Cerebellar cortex (tissue), 1 donor: ENCODE results near the gene FABP3.

Experiments
- DNase-seq: peaks from one replicate; pipeline ENCODE4 v3.0.0-alpha.2; 2015; ENCODE audit warnings: low spot score

Gene FABP3

DNA sequence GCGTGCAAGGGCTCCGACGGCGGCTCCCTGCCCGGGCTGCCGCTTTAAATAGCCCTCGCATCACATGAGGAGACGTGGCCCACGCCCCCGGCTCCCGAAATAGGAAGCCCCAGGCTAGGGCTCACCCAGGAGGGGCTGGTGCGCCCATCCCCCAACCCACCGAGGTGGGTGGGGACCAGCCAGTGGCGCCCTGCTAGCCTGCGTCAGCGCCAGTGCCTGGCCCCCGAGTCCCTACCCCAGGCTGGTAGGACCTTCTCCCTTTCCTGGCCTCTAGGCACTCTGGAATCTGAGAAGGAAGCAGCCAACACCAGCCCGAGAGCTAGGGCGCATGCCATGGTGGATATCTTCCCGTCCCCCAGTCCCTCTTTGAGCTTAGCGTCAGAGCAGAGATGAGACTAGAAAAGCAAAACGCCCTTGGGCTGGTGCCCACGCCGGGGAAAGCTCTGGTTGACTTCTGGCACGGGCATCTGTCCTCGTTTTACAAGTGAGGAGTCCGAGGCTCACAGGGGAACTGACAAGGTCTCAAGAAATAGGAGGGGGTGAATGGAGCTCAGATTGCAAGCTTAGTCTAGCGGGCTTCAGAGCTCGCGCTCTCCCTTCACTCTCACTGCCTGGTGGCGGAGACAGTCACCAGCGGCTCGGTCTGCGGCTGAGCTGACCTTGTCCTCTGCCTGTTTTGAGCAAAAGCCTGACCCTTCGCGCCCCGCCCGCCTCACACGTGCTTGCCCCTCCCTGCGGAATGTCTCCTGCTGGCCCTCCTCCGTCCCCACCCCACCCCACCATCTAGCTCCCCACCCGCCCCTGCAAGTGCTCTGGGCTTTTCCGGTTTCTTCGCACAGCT is at the start of gene FABP3:
Gene FABP3, minus strand, starts transcription at position 21 of the 841 bp plus-strand sequence. CDS start 62 bp downstream, outside the sequence.
- DNase-seq, result peak; percentile 73

DNA sequence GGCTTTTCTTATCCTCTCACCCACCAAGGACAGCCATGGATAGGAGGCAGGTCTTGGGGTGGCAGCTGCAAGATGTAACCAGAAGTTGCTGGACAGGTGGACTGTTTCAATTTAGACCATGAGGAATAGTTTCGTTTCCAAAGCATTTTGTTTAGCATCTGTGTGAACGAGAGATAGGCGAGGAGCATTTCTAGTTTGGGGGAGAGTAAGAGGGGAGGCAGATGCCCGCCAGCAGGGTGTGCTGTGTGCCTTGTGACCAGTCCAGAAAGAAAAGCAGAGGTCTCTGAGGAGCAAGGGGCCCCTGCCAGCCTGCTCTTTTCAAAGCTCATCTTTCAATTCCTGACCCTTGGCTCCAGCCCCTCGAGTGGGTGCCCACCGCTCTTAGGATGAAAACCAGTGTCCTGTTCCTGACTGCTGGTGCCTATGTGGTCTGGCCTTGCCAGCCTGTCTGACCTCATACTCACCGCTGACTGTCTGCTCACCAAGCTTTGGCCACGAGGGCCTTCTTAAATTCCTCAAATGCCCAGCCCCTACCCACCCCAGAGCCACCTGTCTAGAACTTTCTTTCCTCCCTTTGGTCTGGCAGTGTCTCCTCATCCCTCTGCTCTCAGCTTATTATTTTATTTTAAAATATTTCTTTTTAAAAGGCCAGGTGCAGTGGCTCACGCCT is 48.6 kb upstream of the FABP3 start:
- DNase-seq, result peak; percentile 36

DNA sequence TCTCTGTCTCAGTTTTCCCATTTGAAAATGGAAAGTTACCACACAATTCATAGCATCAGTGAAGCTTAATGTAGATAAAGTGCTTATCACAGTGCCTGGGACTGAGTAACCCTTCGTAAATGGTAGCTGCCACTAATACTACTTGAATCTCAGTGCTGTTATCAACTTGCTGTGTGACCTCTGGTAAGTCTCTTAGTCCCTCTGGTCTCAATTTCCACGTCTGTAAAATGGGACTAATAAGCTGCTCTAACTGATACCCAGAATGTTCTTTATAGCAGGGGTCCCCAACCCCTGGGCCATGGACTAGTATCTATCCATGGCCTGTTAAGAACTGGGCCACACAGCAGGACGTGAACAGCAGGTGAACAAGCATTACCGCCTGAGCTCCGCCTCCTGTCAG is 47.8 kb upstream of the FABP3 start:
- no peak for DNase-seq

DNA sequence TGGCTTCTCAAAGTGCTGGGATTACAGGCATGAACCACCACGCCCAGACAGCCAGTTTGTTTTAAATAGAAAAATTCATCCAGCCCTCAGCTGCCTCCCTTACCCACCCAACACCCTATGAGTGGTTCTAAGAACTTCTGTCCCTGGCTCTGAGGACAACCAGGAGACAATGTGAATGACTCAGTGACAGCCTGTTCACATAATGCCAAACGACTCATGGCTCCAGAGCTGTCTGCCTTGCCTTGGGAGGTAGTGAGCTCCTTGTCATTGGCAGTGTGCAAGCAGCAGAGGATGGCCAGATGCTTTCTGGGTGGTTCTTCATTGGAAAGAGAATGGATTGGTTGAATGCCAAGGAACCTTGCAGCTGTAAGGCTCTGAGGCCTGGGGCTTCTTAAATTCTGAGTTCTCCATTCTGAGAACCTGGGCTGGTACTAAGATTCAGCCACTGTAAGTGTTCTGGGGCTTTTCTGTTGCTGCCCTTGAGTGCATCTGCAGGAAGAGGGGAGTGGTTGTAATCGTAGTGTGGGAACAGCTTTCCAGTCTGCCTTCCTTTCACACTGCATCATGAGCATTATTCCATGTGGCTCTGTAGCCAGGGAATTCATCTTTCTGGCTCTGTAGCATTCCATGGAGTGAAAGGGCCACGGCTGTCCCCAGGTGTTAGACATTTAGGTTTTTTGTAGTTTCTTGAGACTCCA is 45.9 kb upstream of the FABP3 start:
- DNase-seq, result no peak

DNA sequence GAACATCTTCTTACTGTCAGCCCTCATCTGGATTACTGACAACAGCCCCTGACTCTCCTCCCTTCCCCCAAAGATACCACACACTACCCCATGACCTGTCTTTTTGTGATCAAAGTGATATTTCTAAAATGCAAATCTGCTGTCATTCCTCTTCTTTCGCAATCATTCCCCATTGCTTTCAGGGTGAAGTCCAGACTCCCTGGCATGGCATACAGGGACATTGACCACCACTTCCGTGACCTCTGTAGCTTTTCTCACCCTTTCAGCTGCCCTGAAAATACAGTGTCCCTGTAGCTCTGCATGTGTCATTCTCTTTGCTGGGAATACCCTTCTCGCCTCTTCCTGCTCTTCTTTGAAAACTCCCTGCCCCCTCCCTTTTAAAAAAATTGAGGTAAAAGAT is 44.3 kb upstream of the FABP3 start:
- DNase-seq, result no peak

DNA sequence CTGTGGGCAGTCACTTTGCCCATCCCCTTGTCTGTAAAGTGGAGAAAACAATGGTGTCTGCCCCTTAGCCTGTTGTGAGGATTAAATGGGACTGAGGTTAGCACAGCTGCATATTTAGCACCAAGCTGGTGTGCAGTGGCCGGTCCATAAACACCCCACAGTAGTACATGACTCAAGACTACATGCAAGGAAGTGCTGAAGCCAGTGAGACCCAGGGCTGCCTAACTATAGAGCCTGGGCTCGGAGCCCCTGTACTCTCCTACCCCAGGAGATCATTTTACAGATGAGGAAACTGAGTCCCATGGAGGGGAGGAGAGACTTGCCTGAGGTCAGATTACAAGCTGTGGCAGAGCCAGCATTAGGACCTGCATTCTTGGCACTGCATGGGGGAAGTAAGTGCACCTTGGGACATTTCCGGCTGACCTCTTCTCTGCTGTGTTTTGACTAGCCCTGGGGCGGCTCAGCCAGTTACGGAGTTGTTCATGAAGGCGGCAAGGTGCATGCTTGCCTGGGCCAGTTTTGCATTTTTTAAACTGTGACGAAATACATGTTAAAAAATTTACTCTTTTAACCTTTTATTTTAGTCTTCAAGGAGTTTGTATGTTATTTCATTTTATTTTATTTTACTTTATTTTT is 43.3 kb upstream of the FABP3 start:
- DNase-seq, result no peak

DNA sequence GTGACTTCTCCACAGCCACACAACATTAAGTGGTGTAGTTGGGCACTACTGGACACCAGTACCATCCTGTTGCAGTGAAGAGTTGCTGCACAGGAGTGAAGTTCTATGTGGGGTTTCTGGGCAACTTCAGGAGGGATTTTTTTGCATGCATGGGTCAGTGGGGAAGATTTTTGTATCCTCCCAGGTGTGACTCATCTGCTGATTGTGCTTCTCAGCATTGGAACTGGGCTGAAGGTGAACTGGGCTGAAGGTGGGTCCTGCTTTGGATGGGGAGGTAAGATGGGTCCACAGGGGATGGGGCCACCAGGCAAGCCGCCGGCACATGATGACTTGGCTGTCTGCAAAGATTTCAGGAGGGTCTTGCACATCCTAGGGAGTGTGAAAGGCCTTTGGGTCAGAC is 42.8 kb upstream of the FABP3 start:
- DNase-seq, result no peak

DNA sequence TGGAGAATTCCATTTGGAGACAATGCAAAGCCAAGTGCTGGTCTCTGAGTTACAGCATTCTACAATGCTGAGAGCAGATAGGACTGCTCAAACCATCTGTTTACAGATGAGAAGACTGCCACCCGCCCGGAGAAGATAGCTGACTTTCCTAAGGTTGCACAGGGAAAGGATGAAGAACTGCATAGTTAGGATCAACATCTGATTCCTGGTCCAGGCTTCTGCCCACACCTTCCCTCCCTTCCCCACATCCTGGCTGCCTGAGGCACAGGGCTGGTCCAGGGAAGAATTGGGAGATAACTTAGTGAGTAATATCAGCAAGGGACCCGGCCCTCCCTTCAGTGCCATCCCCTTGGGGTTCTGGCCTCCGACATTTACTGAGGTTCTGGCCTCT is 42.1 kb upstream of the FABP3 start:
- no peak for DNase-seq

DNA sequence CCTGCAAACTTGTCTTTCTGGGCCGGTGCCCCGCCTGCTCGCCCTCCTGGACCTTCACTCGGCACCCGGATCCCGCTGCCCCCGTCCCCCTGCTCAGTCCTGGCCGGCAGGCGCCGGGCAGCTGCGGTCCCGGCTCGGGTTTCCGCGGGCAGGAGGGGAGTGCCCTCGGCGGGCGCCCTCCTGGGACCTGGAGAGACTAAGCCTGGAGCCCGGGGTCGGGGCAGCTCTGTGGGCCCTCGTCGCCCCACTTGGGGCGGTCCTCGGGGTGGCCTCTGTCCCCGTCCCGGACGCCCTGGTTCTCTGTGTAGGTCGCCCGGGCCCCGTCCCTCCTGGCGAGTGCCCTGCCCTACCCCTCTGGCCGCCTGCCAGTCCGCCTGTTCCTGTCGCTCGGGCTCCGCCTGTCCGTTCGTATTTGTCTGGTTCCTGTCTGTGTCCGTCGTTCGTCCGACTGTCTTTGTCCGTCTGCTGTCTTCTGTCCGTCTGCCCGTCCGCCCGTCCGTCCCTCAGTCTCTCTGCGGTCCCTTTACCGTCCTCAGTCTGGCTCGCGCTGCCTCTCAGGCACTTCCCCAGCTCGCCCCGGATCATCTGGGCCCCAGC is 40.6 kb upstream of the FABP3 start:
- no peak for DNase-seq

DNA sequence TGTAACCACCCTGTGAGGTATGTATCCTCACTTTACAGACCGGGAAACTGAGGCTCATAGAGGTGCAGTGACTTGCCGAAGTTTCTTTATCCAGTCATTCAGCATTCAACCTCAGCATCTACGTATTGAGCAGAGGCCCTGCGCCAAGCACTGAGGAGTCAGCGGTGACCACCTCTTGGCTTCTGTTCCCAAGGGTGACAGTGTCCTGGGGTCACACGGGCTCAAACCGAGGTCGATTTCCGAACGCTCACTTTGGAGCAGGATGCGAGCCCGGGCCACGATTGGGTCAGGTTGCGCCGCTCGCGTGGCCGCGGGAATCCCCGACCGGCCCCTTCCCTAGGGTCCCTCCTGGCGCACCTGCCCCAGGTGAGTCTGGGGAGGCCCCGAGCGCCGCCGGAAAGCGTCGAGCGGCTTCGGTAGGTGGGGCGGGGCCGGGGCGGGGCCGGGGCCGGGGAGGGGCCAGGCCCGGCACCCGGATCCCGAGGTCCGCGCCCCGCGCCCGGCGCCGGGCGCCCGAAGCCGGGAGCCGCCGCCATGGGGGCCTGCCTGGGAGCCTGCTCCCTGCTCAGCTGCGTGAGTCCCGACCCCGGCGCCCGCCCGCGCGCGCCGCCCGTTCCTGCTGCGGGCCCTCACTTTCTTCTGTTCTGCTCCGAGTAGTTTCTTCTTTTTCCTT is 40.0 kb upstream of the FABP3 start, which contains the start of gene SERINC2:
Gene SERINC2, plus strand, starts transcription at position 482 of the 673 bp plus-strand sequence. Its CDS starts 53 bp downstream, at position 535.
- no peak for DNase-seq

DNA sequence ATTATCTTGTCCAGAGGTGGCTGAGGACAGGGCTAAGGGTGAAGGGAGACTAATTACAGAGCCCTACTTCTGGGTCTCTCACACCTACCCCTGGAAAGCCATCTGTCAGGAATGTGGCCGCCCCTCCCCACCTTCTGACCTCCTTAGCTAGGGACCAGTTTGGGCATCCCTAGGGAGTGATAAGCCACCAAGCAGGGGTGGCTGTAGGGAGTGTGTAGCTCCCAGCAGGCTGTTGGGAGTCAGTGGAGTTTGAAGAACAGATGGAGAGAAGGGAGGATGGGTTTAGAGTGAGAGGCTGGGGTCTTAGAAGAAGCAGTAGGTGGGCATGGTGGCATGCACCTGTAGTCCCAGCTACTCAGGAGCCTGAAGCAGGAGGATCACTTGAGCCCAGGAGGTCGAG is 39.3 kb upstream of the FABP3 start:
- no peak for DNase-seq

DNA sequence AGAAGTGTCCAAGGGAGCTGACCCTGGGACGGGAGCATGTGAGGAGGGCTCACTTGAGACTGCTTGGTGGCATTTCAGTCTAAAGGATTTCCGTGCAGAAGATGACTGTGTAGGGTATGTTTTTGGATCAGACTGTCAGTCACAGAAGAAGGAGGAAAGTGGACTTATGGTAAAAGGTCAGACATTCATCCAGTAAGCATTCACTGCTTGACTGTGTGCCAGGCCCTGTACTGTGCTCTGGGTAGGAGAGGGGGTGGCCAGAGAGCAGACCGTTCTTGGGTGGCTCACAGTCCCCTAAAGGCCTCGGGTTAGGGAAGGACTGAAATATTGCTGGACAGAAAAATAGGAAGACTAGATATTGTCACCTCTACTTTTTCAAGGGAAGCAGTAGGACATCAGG is 38.0 kb upstream of the FABP3 start:
- no peak for DNase-seq

DNA sequence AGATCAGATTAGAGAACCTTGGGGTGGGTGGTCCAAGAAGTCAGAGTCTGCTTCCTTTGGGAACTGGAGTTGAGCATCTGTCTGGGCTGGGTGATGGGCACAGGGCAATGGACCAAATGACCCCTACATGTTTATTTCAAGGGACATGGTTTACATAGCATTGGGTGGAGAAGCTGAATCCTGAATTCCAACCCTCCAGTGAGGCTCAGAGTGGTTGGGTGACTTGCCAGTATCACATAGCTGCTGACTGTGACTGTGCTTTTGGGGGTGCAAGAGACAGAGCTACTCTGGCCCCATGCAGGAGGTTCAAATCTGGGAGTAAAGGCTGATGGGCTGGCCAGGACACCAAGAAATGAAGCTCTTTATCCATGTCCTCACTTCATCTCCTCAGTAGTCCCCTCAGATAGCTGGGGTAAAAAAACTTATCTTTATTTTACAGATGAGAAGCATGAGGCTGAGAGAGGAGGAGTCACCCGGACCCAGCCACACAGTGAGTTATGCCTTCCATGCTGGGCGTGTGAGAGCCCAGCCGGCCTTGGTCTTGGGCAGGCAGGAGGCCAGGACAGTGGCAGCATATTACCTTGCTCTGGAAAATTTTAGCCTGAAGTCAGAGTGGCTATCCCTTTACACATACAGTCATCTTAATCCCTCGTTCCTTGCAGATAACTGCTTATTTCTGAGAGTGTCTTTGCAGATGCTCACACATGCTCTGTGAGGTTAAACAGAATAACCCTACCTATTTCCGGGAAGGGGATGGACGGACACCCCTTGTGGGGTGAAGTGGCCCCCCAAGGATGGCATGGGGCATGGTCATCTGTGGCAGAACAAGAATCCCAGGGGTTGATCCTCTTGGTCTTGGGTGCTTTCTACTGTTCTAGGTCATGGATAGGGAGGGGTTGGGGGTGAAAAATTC is 37.3 kb upstream of the FABP3 start:
- no peak for DNase-seq

DNA sequence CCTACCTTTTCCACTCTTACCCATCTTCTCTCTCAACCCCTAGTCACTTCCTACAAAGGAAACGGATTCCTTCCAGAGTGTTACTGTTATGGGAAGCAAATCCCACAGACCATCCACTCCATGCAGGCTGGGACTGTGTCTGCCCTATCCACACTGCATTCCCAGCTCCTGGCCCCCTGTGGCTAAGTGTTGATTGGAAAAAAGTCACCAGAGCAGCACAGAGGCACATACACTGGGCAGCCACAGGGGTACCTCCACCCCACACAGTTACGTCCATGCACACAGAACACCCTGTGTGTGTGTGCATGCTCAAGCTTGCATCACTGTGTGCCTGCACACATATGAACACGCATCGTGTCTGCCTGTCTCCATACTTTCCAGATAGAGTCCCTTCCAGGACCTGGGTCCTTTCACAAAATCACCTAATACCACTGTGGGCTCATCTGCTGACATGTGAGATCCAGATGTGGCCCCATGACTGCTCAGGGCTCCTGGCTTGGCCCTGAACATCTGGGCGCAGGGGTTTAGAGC is 36.0 kb upstream of the FABP3 start:
- no peak for DNase-seq

DNA sequence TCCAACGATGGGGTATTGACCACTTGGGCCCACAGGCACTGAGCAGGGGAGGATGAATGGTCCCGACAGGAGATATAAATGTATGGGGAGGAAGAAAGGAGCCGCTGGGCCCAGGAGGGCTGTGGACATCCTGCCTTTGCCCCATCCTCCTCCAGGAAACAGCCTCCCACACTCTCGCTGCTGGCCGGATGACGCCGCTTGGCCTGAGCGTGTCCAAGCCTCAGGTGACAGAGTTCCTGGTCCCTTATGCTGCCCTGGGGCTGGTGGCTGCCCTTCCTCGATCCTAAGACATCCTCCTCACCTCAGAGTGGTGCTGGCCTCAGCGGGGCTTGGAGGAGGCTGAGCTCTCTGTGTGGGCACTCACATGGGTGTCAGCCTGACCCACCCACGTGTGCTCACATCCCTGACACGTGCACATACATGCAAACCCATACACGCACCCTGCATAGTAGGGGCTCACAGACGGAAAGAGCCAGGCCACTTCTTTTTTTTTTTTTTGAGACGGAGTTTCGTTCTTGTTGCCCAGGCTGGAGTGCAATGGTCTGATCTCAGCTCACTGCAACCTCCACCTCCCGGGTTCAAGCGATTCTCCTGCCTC is 34.3 kb upstream of the FABP3 start:
- no peak for DNase-seq

DNA sequence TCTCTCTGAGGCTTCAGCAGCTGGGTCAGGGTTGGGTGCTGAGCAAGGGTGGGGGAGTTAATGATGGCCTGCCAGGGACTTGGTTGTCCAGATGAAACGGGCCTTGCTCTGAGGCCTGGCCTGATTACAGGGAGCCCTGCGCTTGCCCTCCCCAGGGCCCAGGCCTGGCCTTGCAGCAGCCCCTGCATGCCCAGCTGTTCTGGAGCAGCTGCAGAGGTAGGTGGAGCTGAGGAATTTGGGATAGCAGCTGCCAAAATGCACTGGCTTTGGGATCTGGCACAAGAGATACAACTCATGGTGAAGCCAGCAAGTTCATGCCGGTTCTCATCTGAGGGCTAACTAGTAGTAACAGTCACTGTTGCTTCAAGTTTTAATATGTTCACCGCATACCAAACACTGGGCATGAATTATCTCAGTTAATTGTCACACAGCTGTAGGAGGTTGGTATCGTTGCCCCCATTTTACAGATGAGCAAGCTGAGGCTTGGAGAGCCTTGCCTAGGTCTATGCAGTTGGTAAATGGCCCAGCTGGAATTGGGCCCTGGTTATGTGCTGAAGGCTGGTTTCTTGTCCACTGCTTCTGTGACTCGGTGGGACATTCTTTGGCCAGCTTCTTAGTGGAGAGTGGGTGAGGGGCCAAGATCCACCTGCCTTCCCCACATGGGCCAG is 32.8 kb upstream of the FABP3 start:
- no peak for DNase-seq

DNA sequence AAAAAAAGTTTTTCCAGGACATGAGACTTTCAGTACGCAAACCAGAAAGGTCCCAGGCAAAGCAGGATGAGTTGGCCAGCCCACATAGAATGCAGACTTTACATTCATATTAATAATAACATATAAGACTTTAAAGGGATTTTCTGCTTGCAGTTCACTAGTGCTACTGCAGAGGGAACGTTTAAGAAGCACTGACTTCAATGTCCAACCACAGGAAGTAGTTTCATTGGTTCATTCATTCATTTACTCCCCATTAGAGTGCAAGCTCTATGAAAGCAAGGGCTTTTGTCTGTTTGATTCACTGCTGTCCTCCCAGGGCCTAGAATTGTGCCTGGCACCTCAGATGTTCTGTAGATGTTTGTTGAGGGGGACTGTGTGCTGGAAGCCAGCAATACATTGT is 28.4 kb upstream of the FABP3 start:
- no peak for DNase-seq

DNA sequence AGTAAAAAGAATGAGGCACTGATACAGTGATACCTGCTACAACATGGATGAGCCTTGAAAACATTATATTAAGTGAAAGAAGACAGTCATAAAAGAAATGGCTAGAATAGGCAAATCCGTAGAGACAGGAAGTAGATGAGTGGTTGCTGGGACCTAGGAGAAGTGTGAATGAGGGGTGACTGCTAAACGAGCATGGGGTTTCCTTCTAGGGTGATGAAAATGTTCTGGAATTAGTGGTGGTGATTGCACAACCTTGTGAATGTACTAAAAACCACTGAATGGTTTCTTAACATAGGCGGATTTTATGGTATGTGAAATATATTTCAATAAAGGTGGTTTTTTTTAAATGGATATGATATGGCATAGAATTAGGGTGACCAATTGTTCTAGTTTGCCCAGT is 27.5 kb upstream of the FABP3 start:
- DNase-seq, result no peak

DNA sequence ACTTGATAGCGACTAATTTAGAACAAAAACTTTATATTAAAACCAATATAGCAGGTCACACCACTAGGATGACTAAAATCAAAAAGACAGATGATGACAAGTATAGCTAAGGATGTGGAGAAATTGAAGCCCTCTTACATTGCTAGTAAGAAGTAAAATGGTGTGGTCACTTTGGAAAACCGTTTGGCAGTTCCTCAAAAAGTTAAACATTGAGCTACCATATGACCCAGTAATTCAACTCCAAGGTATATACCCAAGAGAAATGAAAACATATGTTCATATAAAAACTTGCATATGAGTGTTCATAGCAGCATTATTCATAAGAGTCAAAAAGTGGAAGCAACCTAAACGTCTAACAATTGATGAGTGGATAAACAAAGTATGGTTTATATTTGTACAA is 27.1 kb upstream of the FABP3 start:
- no peak for DNase-seq
